GM18519 (cell line): ENCODE results near the gene RIPPLY1.

ENCODE experiments used
- ATAC-seq: cut with Tn5 transposase; IDR thresholded peaks from one replicate; pipeline ENCODE4 v1.9.1; 2021; ENCODE audit warnings: mild to moderate bottlenecking, moderate library complexity; ENCODE audit not compliant: unreplicated experiment, low FRiP score

RIPPLY1 gene

DNA sequence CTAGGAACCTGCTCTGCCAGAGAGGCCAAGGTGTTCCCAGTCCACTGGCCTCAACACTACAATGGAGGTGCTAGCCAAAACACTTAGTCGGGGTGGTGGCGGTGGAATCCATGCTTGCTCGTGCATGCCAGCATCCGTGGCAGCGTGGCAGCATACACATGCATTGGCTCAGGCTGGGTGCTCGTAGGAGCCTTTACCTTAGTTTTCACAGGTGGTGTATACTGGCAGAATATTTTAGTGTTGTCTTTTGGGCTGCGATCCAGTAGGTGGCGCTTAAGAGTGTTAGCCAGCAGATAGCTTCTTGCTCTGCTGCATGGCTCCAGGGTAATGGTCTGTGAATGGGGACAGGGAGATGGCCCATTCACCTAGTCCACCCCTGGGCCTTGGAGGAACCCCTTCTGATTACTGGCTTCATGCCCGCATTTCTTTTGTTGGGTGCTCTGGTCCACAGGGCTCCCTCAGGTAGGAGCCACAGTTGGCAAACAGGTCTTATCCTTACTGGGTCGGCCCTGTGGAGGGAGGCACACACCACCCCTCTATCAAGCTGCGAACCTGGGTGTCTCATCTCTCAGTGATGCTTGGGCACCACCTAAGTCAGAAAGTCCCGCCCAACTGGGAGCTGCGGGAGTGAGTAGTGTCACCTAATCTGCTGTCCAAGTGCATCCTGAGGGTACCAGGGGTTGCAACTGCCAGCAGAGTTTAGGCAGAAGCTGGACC, 40.0 kb downstream of the RIPPLY1 start:
- ATAC-seq, result no peak
